ENCODE data around the gene CCDC182.

The CCDC182 gene

DNA sequence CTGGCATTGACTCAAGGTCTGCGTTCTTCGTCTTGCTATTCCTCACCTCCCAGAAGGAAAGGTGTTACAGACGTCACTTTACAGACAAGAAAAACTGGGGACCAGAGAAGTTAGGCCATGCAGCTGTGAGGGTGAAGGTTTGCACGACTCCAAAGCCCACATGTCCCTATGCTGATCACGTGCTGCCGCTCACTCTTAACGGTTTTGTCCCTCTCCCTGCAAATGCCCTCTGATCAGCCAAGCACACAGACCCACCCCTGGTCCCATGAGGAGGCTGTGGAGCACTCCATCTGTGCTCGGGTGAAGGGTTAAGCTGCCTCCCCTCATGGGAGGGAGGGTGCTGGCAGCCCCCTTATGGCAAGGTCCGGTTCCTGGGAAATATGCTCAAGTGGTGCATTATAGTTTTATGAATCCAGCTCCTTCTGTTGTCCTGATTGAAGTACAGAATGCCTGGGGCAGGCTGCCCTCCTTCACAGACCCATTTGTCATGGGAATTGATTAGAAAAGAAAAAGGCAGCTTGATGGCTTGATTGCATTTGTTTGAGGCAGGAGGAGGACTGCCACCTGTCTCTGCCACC lies 18.8 kb downstream of the CCDC182 start:
- no peak for DNase-seq

DNA sequence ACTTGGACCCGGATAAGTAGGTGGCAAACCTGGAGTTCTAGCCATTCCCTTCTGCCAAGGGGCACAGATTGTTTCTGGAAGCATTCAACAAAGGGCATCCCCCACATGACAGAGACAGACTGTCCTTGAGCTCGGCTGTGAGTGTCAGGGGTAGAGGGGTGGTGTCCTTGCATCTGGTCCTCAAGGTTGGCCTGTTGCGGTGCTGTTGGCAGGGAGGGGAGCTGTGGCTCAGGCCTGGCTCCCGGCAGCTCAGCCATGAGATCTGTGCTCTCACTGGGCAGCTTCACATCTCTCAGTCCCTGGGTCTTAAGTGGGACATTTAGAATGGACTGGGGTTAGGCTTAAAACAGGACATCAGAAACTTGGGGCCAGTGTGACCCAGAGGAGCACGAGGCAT lies 20.4 kb downstream of the CCDC182 start:
- DNase-seq: no peak

DNA sequence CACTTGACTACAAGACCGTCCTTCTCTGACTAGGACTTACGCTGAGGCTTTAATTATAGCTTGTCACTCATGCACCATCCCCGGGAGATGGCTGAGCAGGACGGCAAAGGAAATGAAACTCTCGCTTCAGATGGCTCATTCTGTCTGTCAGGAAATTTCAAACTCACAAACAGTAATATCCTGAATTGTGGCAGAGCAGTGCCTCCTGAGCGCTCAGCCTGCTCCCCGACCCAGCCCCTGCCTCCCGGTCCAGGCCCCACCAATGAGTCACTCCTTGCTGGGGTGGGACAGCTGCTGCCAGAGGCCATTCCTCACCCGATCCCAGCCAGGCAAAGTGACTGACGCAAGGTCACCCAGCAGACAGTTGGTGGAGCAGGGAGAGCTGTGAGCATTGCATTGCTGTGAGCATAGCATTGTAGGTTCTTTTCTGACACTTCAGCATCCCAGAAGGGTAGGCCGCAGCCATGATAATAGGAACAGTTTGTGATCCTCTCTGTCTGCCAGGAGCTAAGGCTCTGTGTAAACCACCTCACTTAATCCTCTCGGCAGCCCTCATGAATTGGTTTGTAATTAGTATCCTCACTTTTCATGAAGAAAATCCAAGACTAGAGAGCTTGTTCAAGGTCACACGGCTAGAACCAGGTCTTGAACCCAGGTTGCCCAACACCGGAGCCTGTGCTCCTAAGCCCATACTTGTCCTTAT lies 20.9 kb downstream of the CCDC182 start:
- no peak for DNase-seq

DNA sequence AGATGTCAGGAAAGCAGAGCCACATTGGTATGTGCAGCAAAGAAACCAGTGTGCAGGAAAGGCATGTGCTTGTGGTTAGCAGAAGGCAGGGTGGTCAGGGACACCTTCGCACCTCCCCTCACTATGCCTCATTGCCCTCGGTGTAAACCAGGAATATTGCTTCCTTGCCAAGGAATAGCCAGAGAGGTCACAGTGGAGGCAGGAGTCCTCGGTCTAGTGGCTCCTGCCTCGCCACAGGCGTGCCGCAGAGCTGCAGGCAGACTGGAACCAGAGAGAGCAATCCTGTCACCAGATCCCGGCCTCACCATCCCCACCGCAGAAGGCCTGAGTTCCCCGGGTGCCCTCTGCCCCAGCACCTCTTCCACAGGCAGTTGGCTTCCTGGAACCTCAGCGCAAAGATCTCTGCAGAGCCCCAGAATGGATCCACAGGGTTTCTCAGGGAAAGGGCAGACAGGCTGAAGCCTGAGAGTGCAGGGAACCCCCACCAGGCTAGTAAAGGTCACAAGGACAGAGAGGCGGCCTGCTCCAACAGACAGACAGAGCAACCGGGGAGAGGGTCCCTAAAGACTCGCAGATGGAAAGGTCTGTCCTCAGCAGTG lies 21.6 kb downstream of the CCDC182 start:
- DNase-seq: no peak

DNA sequence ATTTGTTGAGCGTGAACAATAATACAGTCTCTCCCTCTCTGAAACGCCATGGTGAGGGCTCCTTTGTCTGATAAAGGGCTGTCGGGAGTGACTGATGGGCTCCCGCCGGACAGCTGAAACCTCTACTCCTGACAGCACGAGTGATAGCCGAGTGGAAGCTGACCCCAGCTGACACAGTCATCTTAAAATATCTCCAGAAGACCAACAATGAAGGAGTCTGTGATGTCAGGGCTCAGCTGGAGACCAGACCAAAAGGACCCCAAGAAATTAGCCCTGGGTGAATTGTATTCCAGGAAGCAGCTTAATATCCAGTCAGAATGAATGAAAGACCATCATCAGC lies 22.4 kb downstream of the CCDC182 start:
- DNase-seq: no peak

DNA sequence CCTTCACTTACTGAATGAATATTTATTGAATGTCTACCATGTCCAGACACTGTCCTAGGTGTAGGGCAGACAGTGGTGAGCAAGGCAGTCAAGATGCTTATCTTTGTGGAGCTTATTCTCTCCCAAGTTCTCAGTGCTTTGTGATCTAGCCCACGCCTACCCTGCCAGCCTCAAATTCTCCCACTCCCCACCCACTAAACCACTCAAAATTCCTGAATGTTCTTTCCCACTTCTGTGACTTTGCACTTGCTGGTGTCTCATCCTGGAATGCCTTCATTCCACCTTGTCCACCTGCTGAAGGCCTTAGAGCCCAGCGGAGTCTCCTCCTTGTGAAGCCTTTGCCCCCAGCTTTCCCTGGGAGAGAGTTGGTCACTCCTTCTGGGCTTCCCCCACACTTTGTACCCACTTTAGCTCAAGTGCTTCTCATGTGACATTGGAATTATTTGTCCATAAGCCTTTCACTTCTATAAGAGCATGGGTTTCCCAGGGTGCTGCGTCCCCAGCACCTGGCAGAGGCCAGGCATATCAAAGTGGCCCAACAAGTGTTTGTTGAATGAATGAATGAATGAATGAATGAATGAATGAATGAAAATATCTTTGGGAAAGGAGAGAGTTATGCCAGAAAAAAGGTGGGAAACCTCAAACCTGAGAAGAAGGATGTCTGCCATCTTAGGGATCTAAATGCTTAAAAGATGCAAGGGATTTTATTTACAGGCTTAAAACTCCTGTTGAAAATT lies 23.0 kb downstream of the CCDC182 start:
- DNase-seq: no peak

DNA sequence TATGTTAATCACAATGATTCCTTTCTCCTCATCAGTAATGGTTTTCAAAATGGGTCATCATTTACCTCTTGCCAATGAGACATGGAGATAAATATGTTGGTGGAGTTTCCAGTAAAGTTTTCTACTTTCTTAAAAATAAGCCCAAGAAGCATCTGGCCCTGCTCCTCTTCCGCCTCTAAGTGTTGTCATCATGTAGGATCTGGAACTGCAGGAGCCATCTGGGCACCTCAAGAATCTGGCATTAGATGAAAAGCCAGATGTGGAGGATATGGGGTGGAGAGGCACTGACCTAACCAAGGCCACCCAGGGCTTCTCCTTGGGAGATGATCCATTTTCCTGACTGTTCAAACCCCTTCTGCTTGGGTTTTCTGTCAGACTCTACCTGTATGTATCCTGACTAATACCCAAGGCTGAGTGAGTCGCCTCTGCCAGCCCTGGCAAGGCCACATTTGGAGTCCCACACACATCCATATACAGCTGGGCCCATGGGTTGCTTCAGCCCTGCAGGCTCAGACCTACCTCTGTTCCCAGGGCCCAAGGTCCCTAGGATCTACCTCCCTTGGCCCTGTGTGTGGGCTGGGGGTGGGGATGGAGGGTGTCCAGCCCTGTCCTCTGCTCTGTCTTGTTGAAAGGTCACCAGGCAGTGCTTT lies 24.6 kb downstream of the CCDC182 start:
- no peak for DNase-seq

DNA sequence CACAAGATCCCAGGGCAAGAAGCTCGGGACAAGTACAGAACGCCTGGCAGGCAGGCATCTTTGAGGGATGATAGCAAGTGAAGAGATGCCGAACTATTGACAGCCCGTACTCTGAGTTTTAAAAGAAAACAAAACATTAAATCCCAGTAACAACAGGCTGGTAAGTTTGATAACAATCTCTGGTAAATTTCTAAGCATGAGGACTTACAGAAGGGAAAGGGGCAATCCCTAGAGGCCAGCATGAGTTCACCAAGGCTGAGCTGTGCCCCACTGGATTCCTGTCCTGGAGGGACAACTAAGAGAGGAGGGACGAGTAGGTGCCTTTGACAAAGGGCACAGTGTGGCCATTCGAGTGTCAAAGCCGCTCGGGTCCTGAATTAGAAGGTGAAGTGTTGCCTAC lies 26.2 kb downstream of the CCDC182 start:
- DNase-seq: no peak

DNA sequence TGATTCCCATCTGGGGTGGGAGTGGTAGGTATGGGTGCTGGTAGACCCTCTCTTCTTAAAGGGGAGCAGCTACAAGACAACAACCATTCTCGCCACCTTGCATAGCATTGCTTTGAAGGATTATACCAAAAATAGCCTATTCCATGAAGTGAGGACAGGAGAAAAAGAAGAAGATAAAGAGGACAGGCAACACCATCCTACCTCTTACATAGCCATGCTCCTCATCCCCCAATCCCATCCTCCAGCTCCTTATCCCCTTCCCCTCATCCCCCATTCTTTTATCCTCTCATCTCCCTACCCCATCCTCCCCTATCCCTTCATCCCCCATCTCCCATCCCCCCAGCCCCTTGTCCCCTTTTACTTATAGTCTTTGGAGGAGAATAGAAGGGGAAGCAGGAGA lies 29.1 kb downstream of the CCDC182 start:
- no peak for DNase-seq

DNA sequence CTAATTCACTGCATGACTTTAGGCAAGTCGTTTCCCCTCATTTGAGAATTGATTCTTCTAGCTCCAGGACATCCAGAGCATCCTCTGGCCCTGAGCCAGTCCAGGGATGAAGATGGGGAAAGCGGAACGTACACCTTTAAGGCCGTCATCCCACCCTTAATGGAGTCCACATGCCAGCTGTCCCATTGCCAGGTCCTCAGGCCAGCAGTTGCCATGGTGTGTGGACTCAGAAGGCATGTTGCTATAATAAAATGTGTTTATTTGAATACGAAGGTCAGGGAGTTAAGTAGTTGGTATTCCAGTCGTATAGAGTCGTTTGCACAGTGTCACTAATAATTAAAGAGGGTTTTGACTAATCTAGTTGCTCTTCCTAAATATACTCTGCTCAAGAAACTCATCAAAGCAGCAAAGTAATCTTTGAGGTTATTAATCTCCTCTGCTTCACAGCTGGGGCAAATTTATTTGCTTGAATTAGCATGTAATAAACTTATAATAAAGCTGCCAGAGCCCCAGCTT lies 30.4 kb downstream of the CCDC182 start:
- no peak for DNase-seq

DNA sequence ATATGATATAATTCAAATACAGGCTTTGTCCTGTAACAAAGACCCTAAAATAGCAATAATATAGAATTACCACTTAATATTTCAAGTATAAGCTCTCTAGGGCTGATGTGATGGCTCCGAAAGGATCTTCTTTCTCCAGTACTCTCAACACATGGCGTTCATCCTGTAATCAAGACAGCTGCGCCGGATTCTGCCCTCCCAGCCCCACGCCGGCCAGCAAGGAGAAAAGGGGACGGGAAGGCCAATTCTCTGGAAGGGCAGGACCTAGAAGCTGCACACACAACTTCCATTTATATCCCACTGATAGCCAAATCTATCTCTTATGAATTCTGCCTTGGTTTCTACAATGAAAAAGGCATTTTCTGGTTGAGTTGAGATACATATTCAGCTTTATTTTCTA lies 32.0 kb downstream of the CCDC182 start:
- DNase-seq: no peak

DNA sequence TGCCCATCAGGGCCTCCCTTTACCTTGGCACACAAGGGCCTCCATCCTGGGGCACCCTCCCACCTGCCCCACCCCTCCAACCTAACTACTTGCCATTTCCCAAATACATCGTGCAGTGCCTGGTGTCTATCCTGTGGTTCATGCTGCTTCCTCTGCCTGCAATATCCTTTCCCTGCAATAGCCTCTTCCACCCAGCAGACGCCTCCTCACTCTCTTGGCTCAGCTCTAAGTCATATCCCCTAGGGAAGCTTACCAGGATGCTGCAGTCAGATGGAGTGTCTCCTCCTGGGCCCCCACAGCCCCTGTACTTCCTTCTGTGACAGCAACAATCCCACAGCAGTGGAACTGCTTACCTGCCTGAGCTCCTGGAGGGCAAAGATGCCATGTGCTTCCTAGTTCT lies 36.7 kb downstream of the CCDC182 start:
- no peak for DNase-seq

DNA sequence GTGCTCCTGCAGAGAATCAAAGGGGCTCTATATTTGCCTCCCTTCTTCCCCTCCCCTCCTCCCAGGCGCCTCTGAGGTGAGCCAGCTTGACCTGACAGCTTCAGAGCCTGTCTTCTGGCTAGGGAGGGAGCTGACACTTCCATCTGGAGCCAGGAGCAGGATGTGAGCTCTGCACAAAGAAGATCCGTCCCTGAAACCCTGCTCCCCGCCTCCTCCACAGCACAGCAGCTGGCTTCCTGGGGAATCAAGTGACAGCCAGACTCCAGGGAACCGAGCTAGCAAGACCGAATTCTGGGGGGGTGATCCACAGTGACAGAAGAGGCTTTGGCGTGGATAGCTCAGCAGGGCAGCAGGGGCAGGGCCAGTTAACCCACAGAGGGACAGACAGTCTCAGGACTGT lies 37.2 kb downstream of the CCDC182 start:
- no peak for DNase-seq

DNA sequence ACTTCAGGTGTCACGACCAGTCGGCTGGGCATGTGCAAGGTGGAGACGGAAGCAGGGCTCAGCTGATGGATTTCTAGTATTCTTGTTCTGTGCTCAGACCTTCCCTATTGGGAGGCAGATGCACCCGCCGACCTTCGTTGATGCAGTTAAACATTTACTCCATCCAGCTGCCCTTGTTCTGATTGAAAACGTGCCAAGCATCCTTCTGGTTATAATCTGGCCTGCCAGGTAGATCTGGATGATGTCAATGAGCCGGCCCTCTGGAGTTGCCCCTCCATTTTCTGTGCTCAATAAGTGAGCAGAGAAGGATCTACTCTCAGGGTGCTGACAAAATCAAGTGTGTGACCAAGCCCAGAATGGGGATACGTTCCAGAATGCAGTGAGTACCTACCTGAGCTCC lies 38.3 kb downstream of the CCDC182 start:
- DNase-seq: no peak

DNA sequence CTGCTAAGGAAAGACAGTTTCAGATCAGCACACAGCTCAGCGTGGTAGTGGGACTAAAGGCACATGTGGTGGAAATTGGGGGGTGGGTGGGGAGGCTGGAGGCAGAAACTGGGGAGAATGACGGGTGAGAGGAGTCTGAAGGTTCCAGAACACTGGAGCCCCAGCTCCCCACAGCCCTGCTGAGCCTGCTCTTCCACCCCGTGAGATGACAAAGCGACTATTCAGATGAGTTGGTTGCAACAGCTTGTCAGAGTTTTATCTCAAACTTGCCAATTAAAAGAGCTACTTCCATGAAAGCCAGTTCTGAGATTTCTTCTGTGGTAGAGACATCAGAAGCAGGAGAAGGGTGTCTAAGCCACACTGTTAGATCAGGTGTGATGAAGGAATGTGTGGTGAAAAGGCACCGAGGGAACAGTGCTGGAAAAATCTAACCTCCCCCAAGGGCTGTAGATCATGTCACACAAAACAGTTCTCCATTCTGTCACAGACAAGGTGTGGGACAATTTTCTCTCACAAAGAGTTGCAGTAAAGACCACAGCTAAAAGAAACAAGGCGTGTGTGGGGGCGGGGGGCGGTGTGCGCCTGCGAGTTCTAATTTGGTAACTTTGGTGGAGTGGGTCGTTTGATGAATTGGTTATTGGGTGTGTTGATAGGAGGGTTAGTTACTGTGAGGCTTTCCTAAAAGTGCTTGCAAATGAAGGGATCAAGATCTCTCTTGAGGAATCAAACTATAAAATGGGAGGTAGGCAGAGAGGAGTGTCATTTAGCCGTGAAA lies 39.0 kb downstream of the CCDC182 start:
- no peak for DNase-seq

DNA sequence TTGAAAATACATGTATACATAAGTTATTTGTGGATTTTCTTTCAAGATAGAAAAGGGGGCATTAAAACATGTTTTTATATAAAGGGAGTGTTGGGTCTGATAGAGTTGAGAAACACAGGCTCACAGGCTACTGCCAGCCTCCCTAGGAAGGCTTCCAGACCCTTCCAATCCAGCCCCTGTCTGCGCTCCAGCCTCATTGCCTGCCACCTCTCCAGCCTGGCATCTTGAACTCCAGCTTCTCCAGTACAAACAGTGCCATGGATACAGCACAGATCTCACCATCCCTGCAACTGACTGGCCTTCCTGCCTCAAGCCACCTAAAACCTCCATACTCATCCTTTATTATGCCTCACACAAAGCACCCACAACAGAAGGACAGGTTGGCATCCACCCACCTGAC lies 40.7 kb downstream of the CCDC182 start:
- DNase-seq: no peak

DNA sequence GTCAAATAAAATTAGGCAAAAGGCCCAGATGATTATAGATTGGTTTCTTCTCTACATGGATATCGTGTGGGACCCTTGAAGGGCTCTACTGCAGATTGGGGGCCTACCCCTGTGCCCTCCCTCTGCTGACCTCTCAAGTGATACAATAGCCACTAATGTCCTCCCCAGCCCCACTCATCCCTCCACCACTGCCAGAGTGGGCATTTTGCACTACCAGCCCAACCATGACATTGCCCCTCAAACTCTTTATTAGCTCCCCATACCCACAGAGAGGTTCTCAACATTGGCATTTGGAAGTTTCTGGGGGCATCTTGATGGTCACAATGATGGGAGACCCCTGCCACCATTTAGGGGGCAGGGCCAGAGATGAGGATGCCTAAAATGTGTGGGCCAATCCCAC lies 41.8 kb downstream of the CCDC182 start:
- DNase-seq: no peak

DNA sequence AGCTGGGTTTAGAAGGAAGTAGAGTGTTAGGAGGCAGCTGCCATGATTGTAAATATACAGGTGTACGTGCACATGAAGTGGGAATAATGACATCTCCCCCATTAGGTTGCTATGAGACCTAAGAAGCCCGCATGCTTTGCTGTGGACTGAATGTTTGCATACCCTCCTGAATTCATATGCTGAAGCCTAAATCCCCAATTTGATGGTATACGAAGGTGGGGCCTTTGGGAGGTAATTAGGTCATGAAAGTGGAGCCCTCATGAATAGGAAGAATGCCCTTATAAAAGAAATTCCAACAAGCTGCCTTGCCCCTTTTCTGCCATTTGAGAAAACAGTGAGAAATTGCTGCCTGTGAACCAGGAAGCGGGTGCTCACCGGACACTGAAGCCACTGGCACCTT lies 44.0 kb downstream of the CCDC182 start:
- no peak for DNase-seq

DNA sequence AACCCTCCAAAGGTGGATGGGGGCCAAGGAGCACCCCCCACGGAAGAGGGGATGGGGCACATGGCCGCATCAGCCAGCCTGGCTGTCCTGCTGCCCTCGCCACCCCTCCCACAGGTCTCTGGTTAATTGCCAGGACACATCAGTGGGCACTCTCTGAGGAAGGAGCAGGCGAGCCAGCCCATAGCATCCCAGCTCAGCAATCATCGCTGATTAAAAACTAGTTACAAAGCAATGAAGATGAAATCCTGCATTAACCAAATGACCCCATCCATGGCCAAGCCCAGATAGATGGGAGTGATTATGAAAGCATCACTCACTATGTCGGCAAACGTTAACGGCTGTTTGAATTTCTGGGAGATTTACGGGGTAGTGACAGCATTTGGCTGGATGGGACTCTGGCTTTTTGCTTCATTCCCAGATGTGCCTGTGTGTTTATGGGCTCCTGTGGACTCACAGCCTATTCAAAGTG lies 45.3 kb downstream of the CCDC182 start:
- no peak for DNase-seq

DNA sequence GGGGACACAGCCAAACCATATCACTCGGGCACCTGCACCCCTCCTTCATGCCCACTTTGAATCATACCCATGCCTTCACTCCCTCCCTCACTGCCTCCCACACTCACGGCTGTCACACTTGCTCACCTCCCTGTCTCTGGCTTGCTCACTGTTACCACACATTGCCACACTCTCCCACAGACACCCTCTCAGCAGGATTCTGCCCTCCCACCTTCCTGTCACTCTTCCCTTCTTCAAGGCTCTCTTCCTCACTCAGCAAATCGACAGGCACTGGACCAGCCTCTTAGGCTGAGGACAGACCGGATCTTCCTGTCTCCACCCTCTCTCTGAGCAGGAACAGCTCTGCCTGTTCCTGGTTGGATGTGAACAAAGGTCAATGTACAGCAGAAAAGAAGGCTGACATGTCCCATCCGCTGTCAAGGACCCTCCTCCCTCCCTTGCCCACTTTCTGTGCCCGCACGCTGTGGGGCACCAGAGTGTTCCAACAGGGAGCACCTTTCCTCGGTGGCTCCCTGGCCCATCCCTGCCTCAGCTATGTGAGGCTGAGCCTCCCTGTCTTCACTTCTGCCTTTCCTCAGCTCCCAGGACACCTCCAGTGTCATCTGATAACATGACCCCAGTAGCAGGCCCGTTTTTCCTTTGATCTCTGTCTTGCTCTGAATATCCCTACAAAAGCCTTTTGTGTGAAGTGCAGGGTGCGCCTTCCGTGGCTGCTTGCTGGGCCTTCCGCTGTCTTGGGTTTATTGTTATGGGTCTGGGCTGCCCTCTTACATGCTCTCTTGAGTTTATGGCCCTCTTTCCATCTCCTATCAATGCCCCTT lies 47.0 kb downstream of the CCDC182 start:
- DNase-seq: no peak

DNA sequence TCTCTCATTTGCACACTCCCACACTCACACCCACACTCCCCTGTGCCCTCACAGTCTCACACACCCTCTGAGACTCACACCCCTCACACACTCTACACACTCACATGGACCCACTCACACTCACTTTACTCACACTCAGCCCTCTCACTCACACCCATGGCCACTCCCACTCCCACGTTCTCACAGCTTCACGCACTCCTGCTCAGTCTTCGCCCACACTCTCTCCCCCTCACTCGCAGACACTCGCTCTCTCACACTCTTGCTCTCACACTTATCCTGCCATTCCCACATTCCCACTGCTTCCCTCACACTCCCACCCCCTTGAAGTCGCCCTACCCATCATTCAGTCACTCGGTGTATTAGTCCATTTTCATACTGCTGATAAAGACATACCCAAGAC lies 47.9 kb downstream of the CCDC182 start:
- DNase-seq: no peak

DNA sequence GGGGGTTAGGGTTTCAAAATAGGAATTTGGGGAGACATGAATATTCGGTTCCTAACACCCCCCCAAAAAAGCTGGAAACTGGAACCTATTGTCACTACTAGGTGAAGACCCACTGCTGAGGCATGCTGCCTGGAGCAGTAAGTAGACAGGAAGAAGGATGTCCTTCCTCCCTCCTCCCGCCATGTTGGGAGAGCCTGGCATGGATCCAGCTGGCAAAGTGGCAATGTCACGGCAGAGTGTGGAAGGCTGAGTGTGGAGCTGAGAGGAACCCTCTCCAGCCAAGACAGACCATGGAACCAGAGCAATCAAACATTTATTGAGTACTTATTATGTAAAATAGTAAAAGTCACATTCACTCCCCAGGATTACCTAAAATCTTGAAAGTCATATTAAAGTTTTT lies 49.0 kb downstream of the CCDC182 start:
- DNase-seq: no peak

Measured in cortex of kidney (tissue), 1 donor.